Left lobe of liver (tissue), 2 donors: ENCODE results near the gene FAM236A. TPM values are rescaled to one million over a fixed set of nuclear protein-coding genes. Genes with fewer than 3 reads are reported as not detected.
"Not testable (repeated sequence)": the region's sequence is repeated elsewhere in the genome, so short reads cannot be mapped to it uniquely, and the experiment has no call there.

Source experiments
- ATAC-seq: fragments of 200-7000 bp; cut with Tn5 transposase; one replicate; pipeline ENCODE4 v1.9.1; 2020; ENCODE audit warnings: mild to moderate bottlenecking, moderate library complexity
- DNase-seq: peaks from one replicate; pipeline ENCODE4 v3.0.0-alpha.2; 2020; ENCODE audit warnings: low spot score
- total RNA-seq: library from RNA; stranded (reverse); gene quantifications from one replicate; pipeline ENCODE4 v1.2.1, GENCODE V29; 2021
- donor health status: DM: no; HTN: no; CAD: no; lungs with moderate emphysema.
- donor health status: DM: no; HTN: yes; CAD: no.

FAM236A gene
- not detected for total RNA-seq

- not testable (repeated sequence) for DNase-seq, ATAC-seq
Measured at GRCh38 chrX:72937906-72938305, at the start of gene FAM236A. TSS of gene FAM236A (plus strand) at chrX:72938206. CDS start at chrX:72938263, 57 bp downstream.

GRCh38 chrX:72889740-72890139 is 48.3 kb upstream of the FAM236A start:
- ATAC-seq, DNase-seq: not testable (repeated sequence)

GRCh38 chrX:72912315-72912714 is 25.7 kb upstream of the FAM236A start, which contains the start of gene FAM236C:
TSS of gene FAM236C (plus strand) at chrX:72912615. CDS start at chrX:72912715, 100 bp downstream.
- not testable (repeated sequence) for DNase-seq, ATAC-seq

GRCh38 chrX:72916096-72916495 is 21.9 kb upstream of the FAM236A start:
- ATAC-seq, DNase-seq: not testable (repeated sequence)

GRCh38 chrX:72932283-72932682 is 5.7 kb upstream of the FAM236A start:
- DNase-seq, ATAC-seq: not testable (repeated sequence)

GRCh38 chrX:72936455-72936854 is 1.6 kb upstream of the FAM236A start:
- DNase-seq, ATAC-seq: not testable (repeated sequence)

- ATAC-seq, DNase-seq: not testable (repeated sequence)
Measured at GRCh38 chrX:72936882-72937455, 1.0 kb upstream of the FAM236A start.

GRCh38 chrX:72942272-72942671 is 4.3 kb downstream of the FAM236A start:
- not testable (repeated sequence) for DNase-seq, ATAC-seq

GRCh38 chrX:72943035-72943818 is 5.2 kb downstream of the FAM236A start:
- DNase-seq, ATAC-seq: not testable (repeated sequence)

- not testable (repeated sequence) for ATAC-seq, DNase-seq
Measured at GRCh38 chrX:72943819-72944169, 5.8 kb downstream of the FAM236A start, which contains the start of gene DMRTC1. TSS of gene DMRTC1 (minus strand) at chrX:72943837. CDS start at chrX:72875694, 68,143 bp downstream.

- DNase-seq, ATAC-seq: not testable (repeated sequence)
Measured at GRCh38 chrX:72959971-72960370, 22.0 kb downstream of the FAM236A start.

- ATAC-seq, DNase-seq: not testable (repeated sequence)
Measured at GRCh38 chrX:72971859-72972258, 33.9 kb downstream of the FAM236A start.

GRCh38 chrX:72974885-72975284 is 36.9 kb downstream of the FAM236A start:
- ATAC-seq = peak; percentile 66
- DNase-seq = not testable (repeated sequence)

- ATAC-seq, DNase-seq: not testable (repeated sequence)
Measured at GRCh38 chrX:72980894-72981469, 43.0 kb downstream of the FAM236A start.

Other genes starting within 250 kb of the FAM236A start
- gene PHKA1, start 223.9 kb upstream of the FAM236A start, total RNA-seq = 1.8 TPM
- gene DMRTC1B, start 161.3 kb upstream of the FAM236A start, total RNA-seq = not detected
- not detected for gene FAM236B, start 155.5 kb upstream of the FAM236A start, total RNA-seq
- gene FAM236D, start 130.0 kb upstream of the FAM236A start, total RNA-seq = not detected
- not detected for gene FAM236C, start 25.6 kb upstream of the FAM236A start, total RNA-seq
- not detected for gene DMRTC1, start 5.6 kb downstream of the FAM236A start, total RNA-seq
- not detected for gene PABPC1L2B, start 64.7 kb downstream of the FAM236A start, total RNA-seq
- gene PABPC1L2A, start 141.3 kb downstream of the FAM236A start, total RNA-seq = not detected